Body of pancreas (tissue), 4 donors: Measurements from ENCODE around the gene RCAN2.

Experiments used
- POLR2A ChIP-seq, 3 donors: fragments of 450-650 bp; IDR thresholded peaks; one replicate each; pipeline ENCODE4 v1.6.1; 2016; ENCODE audit warnings: antibody characterized with exemption in 3 of 3, mild to moderate bottlenecking in 2 of 3
- TF ChIP-seq, protein P1 (sequence below), 7 experiments: fragments of 450-650 bp in 4 of 7; fragments of 200-600 bp in 3 of 7; sonication (generic) in 3 of 7; IDR thresholded peaks; one replicate each; pipeline ENCODE4 v1.5.1; 2016 to 2019; ENCODE audit warnings: antibody characterized with exemption in 7 of 7

DNA sequence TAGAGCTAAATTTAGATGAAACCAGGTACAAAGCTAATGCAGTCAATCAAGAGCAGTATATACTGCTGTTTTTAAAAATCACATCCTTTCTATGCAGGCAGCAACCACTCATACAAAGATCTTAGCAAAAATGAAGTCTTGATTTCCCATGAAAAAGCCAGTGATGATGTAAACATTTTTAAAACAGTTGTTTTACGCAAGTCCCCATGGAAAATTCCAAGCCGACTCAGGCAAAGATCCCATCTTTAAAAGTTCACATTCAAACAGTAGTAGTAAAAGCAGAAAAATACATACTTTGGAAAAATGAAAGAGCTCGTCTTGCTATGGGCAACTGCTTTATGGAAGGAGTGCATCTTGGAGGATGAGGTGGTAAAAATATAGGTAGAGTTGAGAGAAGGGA, 84.0 kb downstream of the RCAN2 start:
- TF ChIP-seq, protein P1, sequence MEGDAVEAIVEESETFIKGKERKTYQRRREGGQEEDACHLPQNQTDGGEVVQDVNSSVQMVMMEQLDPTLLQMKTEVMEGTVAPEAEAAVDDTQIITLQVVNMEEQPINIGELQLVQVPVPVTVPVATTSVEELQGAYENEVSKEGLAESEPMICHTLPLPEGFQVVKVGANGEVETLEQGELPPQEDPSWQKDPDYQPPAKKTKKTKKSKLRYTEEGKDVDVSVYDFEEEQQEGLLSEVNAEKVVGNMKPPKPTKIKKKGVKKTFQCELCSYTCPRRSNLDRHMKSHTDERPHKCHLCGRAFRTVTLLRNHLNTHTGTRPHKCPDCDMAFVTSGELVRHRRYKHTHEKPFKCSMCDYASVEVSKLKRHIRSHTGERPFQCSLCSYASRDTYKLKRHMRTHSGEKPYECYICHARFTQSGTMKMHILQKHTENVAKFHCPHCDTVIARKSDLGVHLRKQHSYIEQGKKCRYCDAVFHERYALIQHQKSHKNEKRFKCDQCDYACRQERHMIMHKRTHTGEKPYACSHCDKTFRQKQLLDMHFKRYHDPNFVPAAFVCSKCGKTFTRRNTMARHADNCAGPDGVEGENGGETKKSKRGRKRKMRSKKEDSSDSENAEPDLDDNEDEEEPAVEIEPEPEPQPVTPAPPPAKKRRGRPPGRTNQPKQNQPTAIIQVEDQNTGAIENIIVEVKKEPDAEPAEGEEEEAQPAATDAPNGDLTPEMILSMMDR (IDR thresholded peaks at IDR 0.05): no peak
- TF ChIP-seq POLR2A (IDR thresholded peaks at IDR 0.05): no peak
